ENCODE results near the gene LRP5.

Gene LRP5

GRCh38 chr11:68374531-68374930 is 62.1 kb downstream of the LRP5 start:
- no peak overlapping the region for H3K4me3 ChIP-seq (ENCODE audit: low read depth, low read length)
- TF ChIP-seq CTCF (IDR thresholded peaks at IDR 0.05; ENCODE audit: insufficient read depth, low read length, missing control alignments), result no peak
- CTCF ChIA-PET, result interaction anchor here (1.3 to 6.2 kb wide), 6 partner anchors 9 to 117 kb away, joined by 3 to 76 read pairs (median 8); no protein-coding TSS in a partner anchor
- POLR2A ChIA-PET, result interaction anchor here (1.2 to 2.2 kb wide), 4 partner anchors 8 to 103 kb away, joined by 3 to 12 read pairs (median 4); partner anchors contain the start of gene C11orf24
- no peak for DNase-seq (ENCODE audit: low read depth, low spot score)

DNA sequence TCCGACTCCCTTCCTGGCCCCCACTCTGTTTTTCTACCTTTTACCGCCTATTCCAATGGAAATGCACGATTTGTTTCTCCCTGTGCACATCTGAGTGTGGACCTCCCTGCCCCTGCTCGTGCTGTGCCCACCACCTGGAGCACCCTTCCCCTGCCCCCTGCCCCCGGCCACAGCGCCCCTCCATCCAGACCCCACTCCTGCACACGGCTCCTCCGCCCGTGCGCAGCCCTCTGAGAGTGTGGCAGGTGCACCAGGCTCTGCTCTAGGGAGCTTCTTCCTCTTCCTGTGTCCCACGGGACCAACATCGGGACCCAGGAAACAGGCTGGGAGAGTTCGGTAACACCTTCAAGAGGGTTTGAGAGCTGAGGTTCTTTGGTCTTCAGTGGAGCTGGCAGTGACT is 62.9 kb downstream of the LRP5 start:
- TF ChIP-seq CTCF (IDR thresholded peaks at IDR 0.05; ENCODE audit: insufficient read depth, low read length, missing control alignments), result no peak
- ChIA-PET POLR2A (no interaction called here), CTCF (interaction anchor here (3.8 to 6.2 kb wide), 2 partner anchors 8 to 118 kb away, joined by 12 to 76 read pairs; no protein-coding TSS in a partner anchor)
- H3K4me3 ChIP-seq (ENCODE audit: low read depth, low read length), result no peak overlapping the region
- DNase-seq (ENCODE audit: low read depth, low spot score), result no peak

GRCh38 chr11:68375766-68376165 is 63.4 kb downstream of the LRP5 start:
- no peak overlapping the region for H3K4me3 ChIP-seq (ENCODE audit: low read depth, low read length)
- no peak for TF ChIP-seq CTCF (IDR thresholded peaks at IDR 0.05; ENCODE audit: insufficient read depth, low read length, missing control alignments)
- no peak for DNase-seq (ENCODE audit: low read depth, low spot score)
- ChIA-PET POLR2A (no interaction called here), CTCF (interaction anchor here (3.8 to 6.2 kb wide), 2 partner anchors 8 to 119 kb away, joined by 12 to 76 read pairs; no protein-coding TSS in a partner anchor)

- TF ChIP-seq CTCF (IDR thresholded peaks at IDR 0.05; ENCODE audit: insufficient read depth, low read length, missing control alignments), result no peak
- no peak overlapping the region for H3K4me3 ChIP-seq (ENCODE audit: low read depth, low read length)
- no peak for DNase-seq (ENCODE audit: low read depth, low spot score)
- CTCF ChIA-PET, result no interaction called here
- POLR2A ChIA-PET, result no interaction called here
Measured at GRCh38 chr11:68377389-68377795, 65.0 kb downstream of the LRP5 start.

DNA sequence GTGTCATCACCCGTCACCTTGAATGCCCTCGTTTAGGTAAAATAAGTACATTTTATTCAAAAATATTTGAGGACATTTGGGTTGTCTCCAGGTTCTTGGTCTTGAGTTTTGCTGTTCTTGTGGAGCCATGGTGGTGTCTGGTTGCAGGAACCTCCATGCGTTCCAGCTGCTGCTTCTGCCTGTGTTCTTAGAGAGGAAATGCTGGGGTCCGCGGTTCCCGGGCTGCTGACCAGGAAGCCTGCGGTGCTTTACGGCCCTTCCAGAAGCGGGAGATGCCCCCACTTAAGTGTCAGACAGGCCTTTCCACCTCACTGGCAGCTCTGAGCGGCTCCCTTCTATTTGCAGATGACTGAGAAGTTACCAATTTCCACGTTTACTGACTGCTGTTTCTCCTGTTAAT is 66.8 kb downstream of the LRP5 start:
- DNase-seq (ENCODE audit: low read depth, low spot score), result no peak
- POLR2A ChIA-PET, result no interaction called here
- no peak overlapping the region for H3K4me3 ChIP-seq (ENCODE audit: low read depth, low read length)
- CTCF ChIA-PET, result interaction anchor here (1.2 to 7.0 kb wide), 2 partner anchors 9 to 121 kb away, joined by 4 to 68 read pairs; no protein-coding TSS in a partner anchor
- no peak for TF ChIP-seq CTCF (IDR thresholded peaks at IDR 0.05; ENCODE audit: insufficient read depth, low read length, missing control alignments)

GRCh38 chr11:68380786-68381622 is 68.6 kb downstream of the LRP5 start:
- POLR2A ChIA-PET, result interaction anchor here (1.2 kb wide), 1 partner anchor 123 kb away, joined by 5 read pairs; no protein-coding TSS in a partner anchor
- no peak for TF ChIP-seq CTCF (IDR thresholded peaks at IDR 0.05; ENCODE audit: insufficient read depth, low read length, missing control alignments)
- CTCF ChIA-PET, result interaction anchor here (0.7 to 7.0 kb wide), 8 partner anchors 8 to 123 kb away, joined by 3 to 76 read pairs (median 30); partner anchors contain the start of gene C11orf24
- no peak for DNase-seq (ENCODE audit: low read depth, low spot score)
- no peak overlapping the region for H3K4me3 ChIP-seq (ENCODE audit: low read depth, low read length)
